SK-N-SH treated with all-trans-retinoic acid at 6 μM for 48 hours (cell line): ENCODE data around the gene MAFF.

ENCODE experiments used
- ATAC-seq: fragments of 200-7000 bp; cut with Tn5 transposase; 3 replicates; pipeline ENCODE4 v1.9.1; 2020; ENCODE audit warnings: mild to moderate bottlenecking, moderate library complexity
- ARNTL ChIP-seq: fragments of 450-650 bp; formaldehyde crosslinking; IDR thresholded peaks from 2 replicates; pipeline ENCODE4 v1.5.0; 2020; ENCODE audit warnings: low read depth, mild to moderate bottlenecking, moderate library complexity, borderline replicate concordance
- BACH2 ChIP-seq: fragments of 250-450 bp; sonication (Bioruptor Pico); IDR thresholded peaks from 2 replicates; pipeline ENCODE4 v1.9.0; 2021; ENCODE audit warnings: mild to moderate bottlenecking, borderline replicate concordance
- CSDC2 ChIP-seq: fragments of 250-450 bp; sonication (Bioruptor Pico); IDR thresholded peaks from 2 replicates; pipeline ENCODE4 v1.5.0; 2020; ENCODE audit warnings: mild to moderate bottlenecking, moderate library complexity
- ESRRG ChIP-seq: fragments of 250-450 bp; sonication (Bioruptor Pico); IDR thresholded peaks from 2 replicates; pipeline ENCODE4 v1.6.1; 2021; ENCODE audit warnings: mild to moderate bottlenecking
- GLIS3 ChIP-seq: fragments of 250-450 bp; sonication (Bioruptor Pico); IDR thresholded peaks from 2 replicates; pipeline ENCODE4 v1.5.0; 2020; ENCODE audit warnings: mild to moderate bottlenecking, moderate library complexity
- ISL1 ChIP-seq: fragments of 250-450 bp; sonication (Bioruptor Pico); IDR thresholded peaks from 2 replicates; pipeline ENCODE4 v2.1.2; 2022; ENCODE audit warnings: mild to moderate bottlenecking, moderate library complexity
- PATZ1 ChIP-seq: fragments of 250-450 bp; sonication (Bioruptor Pico); IDR thresholded peaks from 2 replicates; pipeline ENCODE4 v1.8.0; 2020; ENCODE audit warnings: mild to moderate bottlenecking, moderate library complexity, borderline replicate concordance
- RARB ChIP-seq: fragments of 250-450 bp; sonication (Bioruptor Pico); IDR thresholded peaks from 2 replicates; pipeline ENCODE4 v1.8.0; 2021; ENCODE audit warnings: mild to moderate bottlenecking, moderate library complexity
- SNAI2 ChIP-seq: fragments of 250-450 bp; sonication (Bioruptor Pico); IDR thresholded peaks from 2 replicates; pipeline ENCODE4 v1.5.0; 2020; ENCODE audit warnings: mild to moderate bottlenecking, moderate library complexity
- TCF4 ChIP-seq: fragments of 250-450 bp; sonication (Bioruptor Pico); IDR thresholded peaks from 2 replicates; pipeline ENCODE4 v1.8.0; 2021; ENCODE audit warnings: mild to moderate bottlenecking, moderate library complexity, borderline replicate concordance
- TOX ChIP-seq: fragments of 250-450 bp; sonication (Bioruptor Pico); IDR thresholded peaks from 2 replicates; pipeline ENCODE4 v1.8.0; 2021; ENCODE audit warnings: mild to moderate bottlenecking, moderate library complexity, borderline replicate concordance
- ZC3H10 ChIP-seq: fragments of 250-450 bp; sonication (Bioruptor Pico); IDR thresholded peaks from 2 replicates; pipeline ENCODE4 v1.5.1; 2021; ENCODE audit warnings: mild to moderate bottlenecking, moderate library complexity
- ZFP3 ChIP-seq: fragments of 250-450 bp; sonication (Bioruptor Pico); IDR thresholded peaks from 2 replicates; pipeline ENCODE4 v1.5.0; 2020; ENCODE audit warnings: mild to moderate bottlenecking, moderate library complexity
- ZFP30 ChIP-seq: fragments of 450-650 bp; formaldehyde crosslinking; IDR thresholded peaks from 2 replicates; pipeline ENCODE4 v1.5.0; 2022; ENCODE audit warnings: mild to moderate bottlenecking, moderate library complexity
- ZNF70 ChIP-seq: fragments of 450-650 bp; formaldehyde crosslinking; IDR thresholded peaks from 2 replicates; pipeline ENCODE4 v1.5.0; 2020; ENCODE audit warnings: mild to moderate bottlenecking, moderate library complexity
- ZNF8 ChIP-seq: fragments of 450-650 bp; formaldehyde crosslinking; IDR thresholded peaks from 2 replicates; pipeline ENCODE4 v1.5.0; 2020; ENCODE audit warnings: mild to moderate bottlenecking, moderate library complexity
- TF ChIP-seq, protein P1 (sequence below): fragments of 250-450 bp; sonication (Bioruptor Pico); IDR thresholded peaks from 2 replicates; pipeline ENCODE4 v1.5.0; 2020; ENCODE audit warnings: mild to moderate bottlenecking, moderate library complexity
- TF ChIP-seq, protein P2 (sequence below): fragments of 250-450 bp; sonication (Bioruptor Pico); IDR thresholded peaks from 2 replicates; pipeline ENCODE4 v1.5.1; 2021; ENCODE audit warnings: mild to moderate bottlenecking, moderate library complexity
- TF ChIP-seq, protein P3 (sequence below): fragments of 250-450 bp; sonication (Bioruptor Pico); IDR thresholded peaks from 2 replicates; pipeline ENCODE4 v1.5.1; 2020; ENCODE audit warnings: low read depth, mild to moderate bottlenecking, moderate library complexity
- TF ChIP-seq, protein P4 (sequence below): fragments of 250-450 bp; sonication (Bioruptor Pico); IDR thresholded peaks from 2 replicates; pipeline ENCODE4 v1.8.0; 2021; ENCODE audit warnings: low read depth, mild to moderate bottlenecking, moderate library complexity, borderline replicate concordance

The MAFF gene

GRCh38 chr22:38258895-38259294, 57.1 kb downstream of the MAFF start:
- ATAC-seq = no peak
- TF ChIP-seq, protein P1, sequence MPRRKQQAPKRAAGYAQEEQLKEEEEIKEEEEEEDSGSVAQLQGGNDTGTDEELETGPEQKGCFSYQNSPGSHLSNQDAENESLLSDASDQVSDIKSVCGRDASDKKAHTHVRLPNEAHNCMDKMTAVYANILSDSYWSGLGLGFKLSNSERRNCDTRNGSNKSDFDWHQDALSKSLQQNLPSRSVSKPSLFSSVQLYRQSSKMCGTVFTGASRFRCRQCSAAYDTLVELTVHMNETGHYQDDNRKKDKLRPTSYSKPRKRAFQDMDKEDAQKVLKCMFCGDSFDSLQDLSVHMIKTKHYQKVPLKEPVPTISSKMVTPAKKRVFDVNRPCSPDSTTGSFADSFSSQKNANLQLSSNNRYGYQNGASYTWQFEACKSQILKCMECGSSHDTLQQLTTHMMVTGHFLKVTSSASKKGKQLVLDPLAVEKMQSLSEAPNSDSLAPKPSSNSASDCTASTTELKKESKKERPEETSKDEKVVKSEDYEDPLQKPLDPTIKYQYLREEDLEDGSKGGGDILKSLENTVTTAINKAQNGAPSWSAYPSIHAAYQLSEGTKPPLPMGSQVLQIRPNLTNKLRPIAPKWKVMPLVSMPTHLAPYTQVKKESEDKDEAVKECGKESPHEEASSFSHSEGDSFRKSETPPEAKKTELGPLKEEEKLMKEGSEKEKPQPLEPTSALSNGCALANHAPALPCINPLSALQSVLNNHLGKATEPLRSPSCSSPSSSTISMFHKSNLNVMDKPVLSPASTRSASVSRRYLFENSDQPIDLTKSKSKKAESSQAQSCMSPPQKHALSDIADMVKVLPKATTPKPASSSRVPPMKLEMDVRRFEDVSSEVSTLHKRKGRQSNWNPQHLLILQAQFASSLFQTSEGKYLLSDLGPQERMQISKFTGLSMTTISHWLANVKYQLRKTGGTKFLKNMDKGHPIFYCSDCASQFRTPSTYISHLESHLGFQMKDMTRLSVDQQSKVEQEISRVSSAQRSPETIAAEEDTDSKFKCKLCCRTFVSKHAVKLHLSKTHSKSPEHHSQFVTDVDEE = no peak
- TF ChIP-seq ESRRG (CRISPR knock-in tag) (no peak), ZC3H10 (CRISPR knock-in tag) (no peak), RARB (no peak), ZNF70 (CRISPR knock-in tag) (no peak), PATZ1 (no peak), ZFP30 (no peak), ZNF8 (CRISPR knock-in tag) (no peak), ISL1 (CRISPR knock-in tag) (no peak), CSDC2 (CRISPR knock-in tag) (no peak), ARNTL (CRISPR knock-in tag) (no peak), BACH2 (CRISPR knock-in tag) (no peak), ZFP3 (CRISPR knock-in tag) (no peak), TCF4 (CRISPR knock-in tag) (no peak), TOX (no peak), GLIS3 (CRISPR knock-in tag) (no peak), SNAI2 (CRISPR knock-in tag) (no peak)
- TF ChIP-seq, protein P2, sequence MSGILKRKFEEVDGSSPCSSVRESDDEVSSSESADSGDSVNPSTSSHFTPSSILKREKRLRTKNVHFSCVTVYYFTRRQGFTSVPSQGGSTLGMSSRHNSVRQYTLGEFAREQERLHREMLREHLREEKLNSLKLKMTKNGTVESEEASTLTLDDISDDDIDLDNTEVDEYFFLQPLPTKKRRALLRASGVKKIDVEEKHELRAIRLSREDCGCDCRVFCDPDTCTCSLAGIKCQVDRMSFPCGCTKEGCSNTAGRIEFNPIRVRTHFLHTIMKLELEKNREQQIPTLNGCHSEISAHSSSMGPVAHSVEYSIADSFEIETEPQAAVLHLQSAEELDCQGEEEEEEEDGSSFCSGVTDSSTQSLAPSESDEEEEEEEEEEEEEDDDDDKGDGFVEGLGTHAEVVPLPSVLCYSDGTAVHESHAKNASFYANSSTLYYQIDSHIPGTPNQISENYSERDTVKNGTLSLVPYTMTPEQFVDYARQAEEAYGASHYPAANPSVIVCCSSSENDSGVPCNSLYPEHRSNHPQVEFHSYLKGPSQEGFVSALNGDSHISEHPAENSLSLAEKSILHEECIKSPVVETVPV (CRISPR knock-in tag) = no peak
- TF ChIP-seq, protein P3, sequence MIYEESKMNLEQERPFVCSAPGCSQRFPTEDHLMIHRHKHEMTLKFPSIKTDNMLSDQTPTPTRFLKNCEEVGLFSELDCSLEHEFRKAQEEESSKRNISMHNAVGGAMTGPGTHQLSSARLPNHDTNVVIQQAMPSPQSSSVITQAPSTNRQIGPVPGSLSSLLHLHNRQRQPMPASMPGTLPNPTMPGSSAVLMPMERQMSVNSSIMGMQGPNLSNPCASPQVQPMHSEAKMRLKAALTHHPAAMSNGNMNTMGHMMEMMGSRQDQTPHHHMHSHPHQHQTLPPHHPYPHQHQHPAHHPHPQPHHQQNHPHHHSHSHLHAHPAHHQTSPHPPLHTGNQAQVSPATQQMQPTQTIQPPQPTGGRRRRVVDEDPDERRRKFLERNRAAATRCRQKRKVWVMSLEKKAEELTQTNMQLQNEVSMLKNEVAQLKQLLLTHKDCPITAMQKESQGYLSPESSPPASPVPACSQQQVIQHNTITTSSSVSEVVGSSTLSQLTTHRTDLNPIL (CRISPR knock-in tag) = no peak
- TF ChIP-seq, protein P4, sequence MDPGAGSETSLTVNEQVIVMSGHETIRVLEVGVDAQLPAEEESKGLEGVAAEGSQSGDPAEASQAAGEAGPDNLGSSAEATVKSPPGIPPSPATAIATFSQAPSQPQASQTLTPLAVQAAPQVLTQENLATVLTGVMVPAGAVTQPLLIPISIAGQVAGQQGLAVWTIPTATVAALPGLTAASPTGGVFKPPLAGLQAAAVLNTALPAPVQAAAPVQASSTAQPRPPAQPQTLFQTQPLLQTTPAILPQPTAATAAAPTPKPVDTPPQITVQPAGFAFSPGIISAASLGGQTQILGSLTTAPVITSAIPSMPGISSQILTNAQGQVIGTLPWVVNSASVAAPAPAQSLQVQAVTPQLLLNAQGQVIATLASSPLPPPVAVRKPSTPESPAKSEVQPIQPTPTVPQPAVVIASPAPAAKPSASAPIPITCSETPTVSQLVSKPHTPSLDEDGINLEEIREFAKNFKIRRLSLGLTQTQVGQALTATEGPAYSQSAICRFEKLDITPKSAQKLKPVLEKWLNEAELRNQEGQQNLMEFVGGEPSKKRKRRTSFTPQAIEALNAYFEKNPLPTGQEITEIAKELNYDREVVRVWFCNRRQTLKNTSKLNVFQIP (CRISPR knock-in tag) = no peak

DNA sequence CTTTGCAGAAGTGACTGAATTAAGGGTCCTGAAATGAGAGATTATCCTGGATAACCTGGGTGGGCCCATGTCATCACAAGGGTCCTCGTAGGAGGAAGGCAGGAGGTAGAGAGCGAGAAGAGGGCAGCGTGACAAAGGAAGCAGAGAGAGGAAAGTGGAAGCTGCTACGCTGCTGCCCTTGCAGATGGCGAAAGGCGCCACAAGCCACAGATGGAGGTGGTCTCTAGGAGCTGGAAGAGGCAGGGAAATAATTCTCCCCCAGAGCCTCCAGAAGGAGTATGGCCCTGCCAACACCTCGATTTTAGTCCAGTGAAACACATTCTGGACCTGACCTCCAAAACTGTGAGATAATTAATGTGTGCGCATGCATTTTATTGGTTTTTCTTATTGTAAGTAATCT, 57.6 kb downstream of the MAFF start:
- no peak for ATAC-seq
- no peak for TF ChIP-seq SNAI2 (CRISPR knock-in tag)
- no peak for TF ChIP-seq GLIS3 (CRISPR knock-in tag)
- TF ChIP-seq ZFP30 = no peak
- TF ChIP-seq, protein P4 (CRISPR knock-in tag) = no peak
- TF ChIP-seq PATZ1 = no peak
- TF ChIP-seq, protein P2 (CRISPR knock-in tag) = no peak
- TF ChIP-seq, protein P1 = no peak
- TF ChIP-seq ARNTL (CRISPR knock-in tag) = no peak
- no peak for TF ChIP-seq RARB
- no peak for TF ChIP-seq ISL1 (CRISPR knock-in tag)
- no peak for TF ChIP-seq CSDC2 (CRISPR knock-in tag)
